Measurements from ENCODE around the gene MAU2.
"Not testable (repeated sequence)": the region's sequence is repeated elsewhere in the genome, so short reads cannot be mapped to it uniquely, and the experiment has no call there.

GRCh38 chr19:19394333-19394732, 73.7 kb downstream of the MAU2 start:
- TF ChIP-seq POLR2AphosphoS5 (IDR thresholded peaks at IDR 0.05); RAD21 (conservative IDR thresholded peaks at IDR 0.05); CTCF (IDR thresholded peaks at IDR 0.05; ENCODE audit: poor library complexity, severe bottlenecking): not testable (repeated sequence)
